Measurements from ENCODE around the gene SPOCK2. TPM values are rescaled to one million over a fixed set of nuclear protein-coding genes. Genes with fewer than 3 reads are reported as not detected.

The SPOCK2 gene
- polyA plus RNA-seq, 1 donor from 2014 or later: 5.6 TPM

- no peak overlapping the region for H3K4me3 ChIP-seq (ENCODE audit: low read length)
- H3K9me3 ChIP-seq (ENCODE audit: low read length): no peaks in the 10 kb centered on the region
- H3K9me2 ChIP-seq (ENCODE audit: insufficient read depth, low read length): no peaks in the 10 kb centered on the region
- H3K27me3 ChIP-seq (ENCODE audit: insufficient read depth, low read depth, low read length): no peaks in the 10 kb centered on the region
- H3K79me2 ChIP-seq (replicated peaks; ENCODE audit: insufficient read depth, low read length): no peaks in the 10 kb centered on the region
- H2AFZ ChIP-seq (ENCODE audit: low read depth, low read length): no peak overlapping the region
- H3F3A ChIP-seq (ENCODE audit: insufficient read depth, low read length, poor library complexity, severe bottlenecking): no peaks in the 10 kb centered on the region
- H3K36me3 ChIP-seq (ENCODE audit: insufficient read depth, low read length): no peaks in the 10 kb centered on the region
- TF ChIP-seq REST (IDR thresholded peaks at IDR 0.05; ENCODE audit: borderline replicate concordance) (no peak), CTCF (IDR thresholded peaks at IDR 0.05; ENCODE audit: poor library complexity, severe bottlenecking) (no peak), EP300 (conservative IDR thresholded peaks at IDR 0.05; ENCODE audit: poor library complexity, severe bottlenecking) (no peak), POLR2AphosphoS5 (IDR thresholded peaks at IDR 0.05) (no peak), TAF1 (IDR thresholded peaks at IDR 0.05; ENCODE audit: low read depth) (no peak), RAD21 (conservative IDR thresholded peaks at IDR 0.05) (no peak), MXI1 (conservative IDR thresholded peaks at IDR 0.05; ENCODE audit: poor library complexity, severe bottlenecking) (no peak), EZH2 (IDR thresholded peaks at IDR 0.05; ENCODE audit: borderline replicate concordance, insufficient read depth, low read length, poor library complexity, severe bottlenecking) (no peak), SMC3 (conservative IDR thresholded peaks at IDR 0.05; ENCODE audit: poor library complexity) (no peak)
- H3K9ac ChIP-seq (ENCODE audit: low read length): no peak overlapping the region
- H3K4me2 ChIP-seq (ENCODE audit: low read length): no peak overlapping the region
- H3K27ac ChIP-seq (ENCODE audit: low read length): no peak overlapping the region
- no peaks in the 10 kb centered on the region for H4K20me1 ChIP-seq (ENCODE audit: insufficient read depth)
These were observed 29.9 kb downstream of the SPOCK2 start for GRCh38 chr10:72058347-72058898.

- H4K20me1 ChIP-seq (ENCODE audit: insufficient read depth): no peaks in the 10 kb centered on the region
- H2AFZ ChIP-seq (ENCODE audit: low read depth, low read length): no peak overlapping the region
- H3K9ac ChIP-seq (ENCODE audit: low read length): no peak overlapping the region
- H3K27ac ChIP-seq (ENCODE audit: low read length): no peak overlapping the region
- H3K27me3 ChIP-seq (ENCODE audit: insufficient read depth, low read depth, low read length): no peaks in the 10 kb centered on the region
- no peak overlapping the region for H3K4me3 ChIP-seq (ENCODE audit: low read length)
- TF ChIP-seq POLR2AphosphoS5 (IDR thresholded peaks at IDR 0.05) (no peak), EP300 (conservative IDR thresholded peaks at IDR 0.05; ENCODE audit: poor library complexity, severe bottlenecking) (no peak), TAF1 (IDR thresholded peaks at IDR 0.05; ENCODE audit: low read depth) (no peak), MXI1 (conservative IDR thresholded peaks at IDR 0.05; ENCODE audit: poor library complexity, severe bottlenecking) (no peak), RAD21 (conservative IDR thresholded peaks at IDR 0.05) (no peak)
- H3K4me2 ChIP-seq (ENCODE audit: low read length): no peak overlapping the region
- no peaks in the 10 kb centered on the region for H3K79me2 ChIP-seq (replicated peaks; ENCODE audit: insufficient read depth, low read length)
- H3K9me3 ChIP-seq (ENCODE audit: low read length): no peaks in the 10 kb centered on the region
- no peaks in the 10 kb centered on the region for H3F3A ChIP-seq (ENCODE audit: insufficient read depth, low read length, poor library complexity, severe bottlenecking)
- H3K9me2 ChIP-seq (ENCODE audit: insufficient read depth, low read length): no peaks in the 10 kb centered on the region
- H3K36me3 ChIP-seq (ENCODE audit: insufficient read depth, low read length): no peaks in the 10 kb centered on the region
These were observed 31.2 kb downstream of the SPOCK2 start for GRCh38 chr10:72056932-72057751.
